Breast epithelium (tissue), 4 donors: Measurements from ENCODE around the gene FCRL2. TPM values are rescaled to one million over a fixed set of nuclear protein-coding genes. Genes with fewer than 3 reads are reported as not detected.
"Not testable (repeated sequence)": the region's sequence is repeated elsewhere in the genome, so short reads cannot be mapped to it uniquely, and the experiment has no call there.

Source experiments
- DNase-seq, 2 donors: peaks; one replicate each; pipeline ENCODE4 v3.0.0-alpha.2; 2019; ENCODE audit warnings: low spot score in 2 of 2
- H3K27ac ChIP-seq, 2 donors: fragments of 200-600 bp; sonication (generic) in 1 of 2; one replicate each; pipeline ENCODE4 v1.5.1; 2016 to 2019; ENCODE audit warnings: mild to moderate bottlenecking in 1 of 2
- H3K27me3 ChIP-seq, 2 donors: fragments of 200-600 bp; sonication (generic) in 1 of 2; one replicate each; pipeline versions ENCODE4 v1.5.1 to v1.6.0; 2017 to 2019; ENCODE audit warnings: control low read depth in 1 of 2, mild to moderate bottlenecking in 1 of 2
- H3K36me3 ChIP-seq: fragments of 200-600 bp; one replicate; pipeline ENCODE4 v1.5.1; 2019
- H3K4me1 ChIP-seq, 2 donors: fragments of 200-600 bp; sonication (generic); one replicate each; pipeline ENCODE4 v1.5.1; 2016 to 2019; ENCODE audit warnings: control low read depth in 1 of 2
- H3K4me3 ChIP-seq, 3 donors: fragments of 200-600 bp; sonication (generic); 1 replicate in 2 of 3; 2 replicates in 1 of 3; pipeline ENCODE4 v1.5.1; 2016 to 2019; ENCODE audit warnings: mild to moderate bottlenecking in 3 of 3, moderate library complexity in 2 of 3
- H3K9me3 ChIP-seq, 2 donors: fragments of 200-600 bp; sonication (generic) in 1 of 2; one replicate each; pipeline ENCODE4 v1.5.1; 2016 to 2019; ENCODE audit warnings: control low read depth in 1 of 2
- POLR2A ChIP-seq: fragments of 450-650 bp; IDR thresholded peaks from one replicate; pipeline ENCODE4 v1.6.1; 2016; ENCODE audit warnings: antibody characterized with exemption, mild to moderate bottlenecking, moderate library complexity
- POLR2AphosphoS5 ChIP-seq, 3 donors: sonication (generic); formaldehyde crosslinking; IDR thresholded peaks; one replicate each; pipeline ENCODE4 v1.6.1; 2017; ENCODE audit warnings: antibody characterized with exemption in 3 of 3
- intact Hi-C: fragments of 100-400 bp; cut with DNase I; formaldehyde crosslinking; loops from one replicate; pipeline ENCODE4 v1.15.1; 2023; ENCODE audit warnings: low total_unique reads
- total RNA-seq, 3 donors: library from RNA; depleted of rRNA; stranded (reverse); fragments of >200 nt; gene quantifications; one replicate each; pipeline ENCODE4 v1.1.0, GENCODE V29; 2016
- TF ChIP-seq, protein P1 (sequence below), 3 donors: fragments of 450-650 bp; IDR thresholded peaks; one replicate each; pipeline ENCODE4 v1.5.1; 2016 to 2017; ENCODE audit warnings: antibody characterized with exemption in 3 of 3, mild to moderate bottlenecking in 3 of 3, moderate library complexity in 3 of 3

FCRL2 gene
- total RNA-seq, 3 donors from 2014 or later = under 0.01 to 0.66 (median 0.59) TPM

DNA sequence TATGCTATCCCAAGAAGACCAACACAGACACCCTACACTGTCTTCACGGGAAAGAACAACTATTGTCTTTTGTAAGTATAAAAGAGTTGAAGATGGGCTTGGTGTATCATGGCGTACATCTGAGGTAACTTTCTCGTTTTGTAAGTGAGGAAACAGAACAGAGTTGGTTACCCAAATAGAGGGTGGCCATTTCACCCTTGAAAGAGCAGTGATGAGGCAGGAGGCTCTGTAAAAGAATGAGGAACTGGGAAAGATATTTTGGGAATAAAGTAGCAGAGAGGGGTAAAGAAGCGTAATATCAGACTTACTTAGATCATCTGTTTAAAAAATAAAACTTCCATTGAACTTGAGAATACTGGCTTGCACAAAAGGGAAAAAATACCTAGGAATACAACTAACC lies 18.9 kb downstream of the FCRL2 start:
- Histone ChIP-seq H3K27ac (no peak overlapping the region), H3K4me3 (no peak overlapping the region), H3K36me3 (no peaks in the 10 kb centered on the region), H3K4me1 (no peaks in the 10 kb centered on the region), H3K9me3 (peaks cover 0 to 6% of the 10 kb centered on the region in 2 donors), H3K27me3 (no peaks in the 10 kb centered on the region)
- TF ChIP-seq POLR2AphosphoS5 (IDR thresholded peaks at IDR 0.05) = no peak
- TF ChIP-seq, protein P1, sequence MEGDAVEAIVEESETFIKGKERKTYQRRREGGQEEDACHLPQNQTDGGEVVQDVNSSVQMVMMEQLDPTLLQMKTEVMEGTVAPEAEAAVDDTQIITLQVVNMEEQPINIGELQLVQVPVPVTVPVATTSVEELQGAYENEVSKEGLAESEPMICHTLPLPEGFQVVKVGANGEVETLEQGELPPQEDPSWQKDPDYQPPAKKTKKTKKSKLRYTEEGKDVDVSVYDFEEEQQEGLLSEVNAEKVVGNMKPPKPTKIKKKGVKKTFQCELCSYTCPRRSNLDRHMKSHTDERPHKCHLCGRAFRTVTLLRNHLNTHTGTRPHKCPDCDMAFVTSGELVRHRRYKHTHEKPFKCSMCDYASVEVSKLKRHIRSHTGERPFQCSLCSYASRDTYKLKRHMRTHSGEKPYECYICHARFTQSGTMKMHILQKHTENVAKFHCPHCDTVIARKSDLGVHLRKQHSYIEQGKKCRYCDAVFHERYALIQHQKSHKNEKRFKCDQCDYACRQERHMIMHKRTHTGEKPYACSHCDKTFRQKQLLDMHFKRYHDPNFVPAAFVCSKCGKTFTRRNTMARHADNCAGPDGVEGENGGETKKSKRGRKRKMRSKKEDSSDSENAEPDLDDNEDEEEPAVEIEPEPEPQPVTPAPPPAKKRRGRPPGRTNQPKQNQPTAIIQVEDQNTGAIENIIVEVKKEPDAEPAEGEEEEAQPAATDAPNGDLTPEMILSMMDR (IDR thresholded peaks at IDR 0.05) = no peak
- intact Hi-C loops = no loop called here
- no peak for DNase-seq

DNA sequence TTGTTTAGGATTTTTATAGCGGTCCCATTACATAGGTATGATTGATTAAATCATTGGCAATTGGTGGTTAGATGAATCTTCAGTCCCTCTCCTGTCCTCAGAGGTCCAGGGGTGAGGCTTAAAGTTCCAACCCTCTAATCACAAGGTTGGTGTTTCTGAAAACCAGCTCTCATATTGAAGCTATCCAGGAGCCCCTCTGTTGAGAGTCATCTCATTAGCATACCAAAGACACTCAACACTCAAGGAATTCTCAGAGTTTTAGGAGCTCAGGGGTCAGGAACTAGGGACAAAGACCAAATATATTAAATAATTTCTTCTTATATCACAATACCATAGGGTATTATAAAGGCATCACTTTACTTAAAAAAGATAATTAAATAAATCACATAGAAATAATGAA lies 23.3 kb downstream of the FCRL2 start:
- no peaks in the 10 kb centered on the region for H3K9me3 ChIP-seq

DNA sequence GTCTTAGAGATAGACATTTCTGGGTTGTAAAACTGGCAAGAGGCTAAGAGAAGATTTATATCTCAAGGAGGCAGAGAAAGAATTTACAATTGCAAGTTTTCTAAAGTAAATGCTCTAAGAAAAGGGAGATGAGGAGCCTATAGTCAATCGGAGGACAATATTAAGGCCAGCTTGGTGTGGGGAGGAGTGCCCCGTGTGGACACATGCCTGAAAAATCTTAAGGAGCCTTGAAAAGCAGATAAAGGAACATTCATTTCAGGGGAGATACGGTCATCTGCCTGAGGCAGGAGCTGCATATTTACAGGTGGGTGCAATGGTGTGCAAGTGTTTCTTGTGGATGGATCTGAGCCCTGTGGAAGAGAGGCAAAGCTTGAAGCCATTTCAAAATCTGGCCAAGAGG lies 25.6 kb downstream of the FCRL2 start:
- Histone ChIP-seq H3K36me3 (no peaks in the 10 kb centered on the region), H3K4me1 (no peaks in the 10 kb centered on the region), H3K9me3 (no peaks in the 10 kb centered on the region), H3K27ac (no peak overlapping the region), H3K4me3 (no peak overlapping the region), H3K27me3 (no peaks in the 10 kb centered on the region)
- TF ChIP-seq POLR2A = no peak
- TF ChIP-seq POLR2AphosphoS5 (IDR thresholded peaks at IDR 0.05) = no peak
- TF ChIP-seq, protein P1 (IDR thresholded peaks at IDR 0.05) = no peak
- intact Hi-C loops = no loop called here
- DNase-seq = no peak

More for the DNA sequence above, 23.3 kb downstream of the FCRL2 start:
- Histone ChIP-seq H3K4me3 (no peak overlapping the region), H3K27me3 (no peaks in the 10 kb centered on the region), H3K27ac (no peak overlapping the region), H3K36me3 (no peaks in the 10 kb centered on the region), H3K4me1 (no peaks in the 10 kb centered on the region)
- no peak for DNase-seq
- intact Hi-C loops = no loop called here
- TF ChIP-seq POLR2AphosphoS5 (IDR thresholded peaks at IDR 0.05) (no peak), POLR2A (no peak)
- TF ChIP-seq, protein P1 (IDR thresholded peaks at IDR 0.05) = no peak

DNA sequence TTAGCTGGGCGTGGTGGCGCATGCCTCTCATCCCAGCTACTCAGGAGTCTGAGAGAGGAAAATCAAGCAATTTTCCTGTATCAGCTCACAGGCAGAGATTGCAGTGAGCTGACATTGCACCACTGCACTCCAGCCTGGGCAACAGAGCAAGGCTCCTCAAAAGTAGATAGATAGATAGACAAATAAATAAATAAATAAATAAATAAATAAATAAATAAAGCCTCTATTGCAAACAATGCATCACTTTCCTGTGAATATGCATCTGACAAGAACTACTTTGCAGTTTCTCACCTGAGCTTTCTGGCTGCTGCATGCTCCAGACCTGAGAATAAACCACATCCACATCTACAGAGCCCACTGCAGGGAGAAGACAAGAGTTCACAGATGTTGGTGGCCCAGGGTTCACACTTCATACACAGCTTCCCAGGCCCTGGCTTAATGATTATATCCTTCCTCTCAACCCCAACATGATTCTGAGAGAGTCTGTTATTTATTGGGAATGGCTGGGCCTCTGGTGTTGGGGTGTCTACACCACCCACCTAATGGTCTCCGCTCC lies 28.6 kb downstream of the FCRL2 start:
- intact Hi-C loops = no loop called here
- Histone ChIP-seq H3K9me3 (no peaks in the 10 kb centered on the region), H3K36me3 (no peaks in the 10 kb centered on the region), H3K27ac (no peak overlapping the region), H3K4me3 (no peak overlapping the region), H3K27me3 (no peaks in the 10 kb centered on the region), H3K4me1 (no peaks in the 10 kb centered on the region)
- TF ChIP-seq POLR2A = no peak
- TF ChIP-seq, protein P1 (IDR thresholded peaks at IDR 0.05) = no peak
- no peak for TF ChIP-seq POLR2AphosphoS5 (IDR thresholded peaks at IDR 0.05)
- DNase-seq = no peak

DNA sequence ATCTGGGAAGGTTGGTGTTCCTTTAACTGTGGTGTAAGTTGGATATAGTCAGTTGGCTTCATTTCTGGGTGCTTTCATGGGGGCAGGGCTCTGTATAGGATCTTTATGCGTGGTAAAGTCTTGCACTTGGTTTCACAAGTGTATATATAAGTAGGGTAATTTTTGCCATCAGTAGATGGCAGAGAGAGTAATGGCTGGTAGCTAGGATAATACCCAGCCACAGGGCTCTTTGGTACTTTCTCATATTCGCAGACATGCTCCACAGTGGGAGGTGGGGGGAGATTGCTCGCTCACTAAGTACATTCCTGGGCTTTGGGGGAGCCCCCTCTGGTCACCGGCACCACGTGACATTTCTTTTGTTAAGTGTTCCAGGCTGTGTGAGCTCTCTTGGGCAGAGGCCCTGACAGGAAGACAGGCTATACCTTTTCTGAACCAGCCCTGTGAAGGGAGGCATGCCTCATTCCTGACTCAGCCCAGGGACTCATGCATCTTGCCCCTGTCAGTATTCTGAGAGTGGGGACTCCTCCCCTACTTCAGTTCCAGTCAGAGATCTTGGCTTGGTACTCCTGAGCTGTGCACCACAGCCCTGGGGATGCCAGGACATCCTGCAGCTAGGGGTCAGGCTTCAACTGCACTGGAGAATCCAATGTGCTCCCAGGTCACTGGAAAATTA lies 37.6 kb downstream of the FCRL2 start:
- TF ChIP-seq POLR2A (no peak), POLR2AphosphoS5 (IDR thresholded peaks at IDR 0.05) (no peak)
- TF ChIP-seq, protein P1 (IDR thresholded peaks at IDR 0.05) = no peak
- intact Hi-C loops = no loop called here
- Histone ChIP-seq H3K27ac (no peak overlapping the region), H3K36me3 (no peaks in the 10 kb centered on the region), H3K9me3 (no peaks in the 10 kb centered on the region), H3K4me3 (no peak overlapping the region), H3K27me3 (no peaks in the 10 kb centered on the region), H3K4me1 (no peaks in the 10 kb centered on the region)
- DNase-seq = no peak

DNA sequence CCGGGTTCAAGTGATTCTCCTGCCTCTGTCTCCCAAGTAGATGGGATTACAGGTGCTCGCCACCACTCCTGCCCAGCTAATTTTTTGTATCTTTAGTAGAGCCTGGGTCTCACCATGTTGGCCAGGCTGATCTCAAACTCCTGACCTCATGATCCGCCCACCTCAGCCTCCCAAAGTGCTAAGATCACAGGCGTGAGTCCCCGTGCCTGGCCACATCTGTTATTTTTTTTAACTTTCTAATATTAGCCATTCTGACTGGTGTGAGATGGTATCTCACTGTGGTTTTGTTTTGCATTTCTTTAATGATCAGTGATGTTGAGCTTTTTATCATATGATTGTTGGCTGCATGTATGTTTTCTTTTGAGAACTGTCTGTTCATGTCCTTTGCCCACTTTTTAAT lies 40.9 kb downstream of the FCRL2 start:
- intact Hi-C loops, H3K36me3 ChIP-seq, H3K9me3 ChIP-seq, DNase-seq, H3K4me3 ChIP-seq, H3K4me1 ChIP-seq, H3K27me3 ChIP-seq, H3K27ac ChIP-seq: not testable (repeated sequence)
